Measurements from ENCODE around the gene TNS1.
A peak's percentile ranks its signal among the peaks of the same experiment; 100 is the strongest.

Gene TNS1

DNA sequence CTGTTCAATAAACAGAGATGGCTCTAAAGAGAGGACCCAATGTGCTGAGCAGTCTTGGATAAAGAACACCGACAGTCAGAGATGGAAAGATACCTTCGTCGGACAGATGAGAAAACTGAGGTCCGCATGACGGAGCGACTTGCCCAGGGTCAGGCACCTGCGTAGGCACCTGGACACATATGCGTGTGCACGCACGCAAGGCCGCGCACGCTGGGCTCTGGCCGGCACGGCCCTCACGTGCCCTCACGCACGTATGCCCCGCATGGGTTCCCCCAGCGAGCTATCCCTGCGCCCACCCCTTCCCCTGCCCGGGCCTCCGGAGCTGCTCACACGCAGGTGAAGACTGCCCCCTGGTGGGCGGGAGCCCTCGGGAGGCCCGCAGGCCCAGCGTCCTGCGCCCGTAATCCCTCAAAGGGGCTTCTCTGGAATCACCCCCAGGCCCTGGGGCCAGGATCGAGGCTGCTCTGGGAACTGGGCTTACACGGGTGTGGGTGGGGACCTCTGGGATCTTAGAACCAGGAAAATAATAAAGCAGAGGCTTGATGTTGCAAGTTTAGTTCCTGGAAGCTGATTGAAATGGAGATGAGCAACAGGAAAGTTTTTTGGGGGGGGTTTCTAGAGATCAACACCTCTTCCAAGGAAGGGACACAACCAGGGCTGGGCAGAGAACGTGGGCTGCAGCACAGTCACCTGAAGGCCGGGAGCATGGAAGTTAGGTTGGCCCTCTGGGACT lies 246.3 kb downstream of the TNS1 start:
- FAIRE-seq (no peak), DNase-seq (ENCODE audit: insufficient read length, low spot score) (peak; percentile 65)

DNA sequence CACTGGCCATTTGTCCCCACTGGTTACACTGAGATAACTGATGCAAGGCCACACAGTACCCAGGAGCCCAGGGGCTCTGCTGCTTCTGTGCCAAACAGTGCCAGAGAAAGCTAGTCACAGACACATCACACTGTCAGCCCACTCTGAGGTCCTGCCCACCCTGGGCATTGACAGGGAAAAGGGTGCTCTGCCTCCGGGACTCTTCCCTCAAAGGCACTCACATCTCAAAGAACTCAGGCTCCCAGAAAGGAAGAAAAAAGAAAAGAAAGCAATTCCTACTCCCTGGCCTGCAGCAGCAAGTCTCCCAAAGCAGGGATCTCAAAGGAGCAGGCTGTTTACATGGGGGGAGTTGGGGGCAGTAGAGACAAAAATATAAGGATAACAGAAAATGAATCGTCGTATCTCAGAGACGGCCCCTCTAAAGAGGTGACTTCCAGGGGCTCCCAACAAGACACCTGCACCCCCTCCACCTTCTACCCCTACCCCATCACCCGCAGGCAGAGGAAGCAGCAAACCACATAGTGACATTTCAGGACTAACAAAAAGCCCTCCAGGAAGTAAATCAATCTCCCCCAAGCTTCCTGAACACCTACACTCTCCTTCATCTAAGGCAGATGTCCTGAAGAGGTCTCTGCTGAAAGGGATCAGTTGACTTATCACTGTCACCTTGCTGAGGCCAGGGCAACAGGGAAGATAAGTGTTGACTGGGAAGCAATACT lies 247.6 kb downstream of the TNS1 start:
- FAIRE-seq = no peak
- DNase-seq (ENCODE audit: insufficient read length, low spot score) = no peak

DNA sequence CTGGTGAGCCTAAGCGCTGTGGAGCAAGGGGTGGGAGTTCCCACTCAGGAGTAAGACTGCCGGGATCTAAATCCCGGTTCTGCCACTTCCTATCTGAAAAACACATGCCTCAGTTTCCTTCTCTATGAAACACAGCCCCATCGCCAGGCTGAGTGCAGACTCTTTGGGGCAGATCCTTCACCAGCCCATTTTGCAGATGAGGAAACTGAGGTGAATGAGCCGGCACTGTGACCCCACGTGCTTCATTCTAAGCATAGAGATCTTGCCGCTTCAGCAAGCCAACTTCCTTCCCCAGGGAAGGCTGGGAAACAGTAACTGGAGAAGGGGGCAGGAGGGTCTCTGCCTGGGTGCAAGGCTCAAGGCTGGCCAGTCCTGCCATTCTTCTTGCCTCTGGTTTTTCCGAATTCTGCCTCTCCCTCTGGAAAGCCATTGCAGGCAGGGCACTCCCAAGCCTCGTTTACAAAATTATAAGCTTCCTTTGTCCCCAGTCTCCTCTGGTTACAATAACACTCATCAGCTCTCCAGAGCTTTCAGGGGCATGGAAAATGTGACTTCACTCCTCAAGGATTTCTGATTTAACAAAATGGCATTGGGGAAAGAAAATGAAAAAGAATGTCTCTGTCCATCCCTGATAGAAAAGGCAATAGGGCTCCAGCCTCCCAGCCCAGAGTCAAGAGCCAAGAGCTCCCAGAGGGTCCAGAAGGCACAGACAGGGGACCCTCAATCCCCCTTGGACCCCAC lies 249.2 kb downstream of the TNS1 start:
- FAIRE-seq (no peak), DNase-seq (ENCODE audit: insufficient read length, low spot score) (no peak)

DNA sequence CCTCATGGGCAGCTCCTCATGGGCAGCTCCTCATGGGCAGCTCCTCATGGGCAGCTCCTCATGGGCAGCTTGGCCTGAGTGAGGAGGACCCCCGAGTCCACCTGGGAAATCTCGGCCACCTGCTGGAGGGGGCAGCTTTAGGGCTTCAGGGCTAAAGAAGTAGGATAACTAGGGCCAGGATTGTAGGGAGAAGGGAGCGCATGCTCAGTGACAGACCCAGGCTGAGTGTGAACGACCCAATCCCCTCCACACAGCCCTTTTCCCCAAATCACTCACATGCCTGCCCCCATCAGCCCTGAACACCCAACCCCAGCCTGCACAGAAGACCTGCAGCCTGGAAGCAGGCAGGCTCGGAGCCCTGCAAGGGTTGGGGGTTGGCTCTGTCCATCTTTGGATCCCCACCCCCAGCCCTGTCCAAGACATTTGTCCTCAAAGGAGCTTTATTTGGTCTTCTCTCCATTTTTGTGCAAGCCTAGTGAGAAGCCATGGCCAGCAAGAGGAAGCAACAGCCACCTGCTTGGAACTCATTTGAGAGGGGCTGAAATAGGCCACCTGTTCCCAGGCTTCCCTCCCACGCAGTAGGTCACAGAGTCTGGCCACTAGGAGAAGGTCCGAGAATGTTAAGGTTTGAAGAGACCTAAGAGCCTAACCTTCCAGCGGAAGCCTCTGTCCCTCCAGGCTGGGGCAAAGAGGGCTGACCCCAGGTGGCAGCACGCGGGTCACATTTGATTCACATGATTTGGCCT lies 249.9 kb downstream of the TNS1 start:
- DNase-seq (ENCODE audit: insufficient read length, low spot score) (no peak), FAIRE-seq (no peak)

DNA sequence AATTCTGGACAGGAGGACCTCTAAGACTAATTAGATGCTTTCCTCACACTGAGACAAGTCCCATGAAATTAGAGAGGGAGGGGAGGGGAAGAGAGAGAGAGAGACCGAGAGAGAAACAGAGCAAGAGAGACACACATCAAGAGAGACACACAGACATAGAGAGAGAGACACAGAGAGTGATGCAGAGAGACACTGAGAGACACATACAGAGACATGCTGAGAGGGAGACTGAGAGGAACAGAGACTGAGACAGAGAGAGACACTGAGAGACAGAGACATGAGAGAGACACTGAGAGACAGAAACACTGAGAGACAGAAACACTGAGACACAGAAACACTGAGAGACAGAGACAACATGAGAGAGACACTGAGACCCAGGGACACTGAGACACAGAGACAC lies 250.8 kb downstream of the TNS1 start:
- DNase-seq (ENCODE audit: insufficient read length, low spot score) = no peak
- no peak for FAIRE-seq

DNA sequence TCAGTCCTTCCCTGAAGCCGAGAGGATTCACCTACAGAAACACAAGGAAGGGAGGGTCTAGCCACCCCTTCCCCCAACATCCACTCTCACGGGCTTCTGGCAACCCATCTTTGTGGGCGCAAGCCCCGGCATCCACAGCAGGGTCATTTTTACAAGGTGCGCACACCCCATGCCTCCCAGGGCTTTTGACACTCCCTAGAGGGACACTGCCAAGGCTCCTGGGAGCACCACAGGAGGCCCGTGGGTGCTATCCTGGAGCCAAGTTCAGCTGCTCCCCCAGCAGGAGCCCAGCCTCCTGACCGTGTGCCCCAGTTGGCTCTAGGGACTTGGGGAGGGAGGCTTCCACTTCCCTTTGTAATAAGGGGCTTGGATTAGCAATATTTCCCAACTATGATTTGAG lies 251.6 kb downstream of the TNS1 start:
- no peak for DNase-seq (ENCODE audit: insufficient read length, low spot score)
- FAIRE-seq = no peak
